HEK293 (cell line): ENCODE data around the gene BRMS1.

Experiments used
- FEZF1 ChIP-seq: fragments of 450-650 bp; formaldehyde crosslinking; IDR thresholded peaks from 2 replicates; pipeline ENCODE4 v1.5.1; 2016; ENCODE audit warnings: missing biosample characterization, missing genetic modification characterization
- HOXC10 ChIP-seq: sonication (generic); formaldehyde crosslinking; IDR thresholded peaks from 2 replicates; pipeline ENCODE4 v1.8.1; 2023; ENCODE audit warnings: mild to moderate bottlenecking, missing genetic modification reagents
- HOXD13 ChIP-seq: sonication (generic); formaldehyde crosslinking; IDR thresholded peaks from 2 replicates; pipeline ENCODE4 v1.8.0; 2022; ENCODE audit warnings: missing genetic modification reagents, borderline replicate concordance
- PRDM10 ChIP-seq: fragments of 450-650 bp; formaldehyde crosslinking; IDR thresholded peaks from 2 replicates; pipeline ENCODE4 v1.5.1; 2016; ENCODE audit warnings: missing biosample characterization, missing genetic modification characterization
- PRDM4 ChIP-seq: fragments of 450-650 bp; formaldehyde crosslinking; IDR thresholded peaks from 2 replicates; pipeline ENCODE4 v1.5.1; 2017; ENCODE audit warnings: missing biosample characterization, missing genetic modification characterization
- SCRT1 ChIP-seq: fragments of 450-650 bp; formaldehyde crosslinking; IDR thresholded peaks from 2 replicates; pipeline ENCODE4 v1.5.1; 2016; ENCODE audit warnings: missing biosample characterization, missing genetic modification characterization, borderline replicate concordance
- ZBTB21 ChIP-seq: fragments of 450-650 bp; formaldehyde crosslinking; IDR thresholded peaks from 2 replicates; pipeline ENCODE4 v1.5.1; 2017; ENCODE audit warnings: missing biosample characterization, missing genetic modification characterization
- ZBTB7A ChIP-seq: fragments of 450-650 bp; formaldehyde crosslinking; IDR thresholded peaks from 2 replicates; pipeline ENCODE4 v1.5.1; 2016; ENCODE audit warnings: low read depth, missing biosample characterization, missing genetic modification characterization
- ZNF10 ChIP-seq: fragments of 450-650 bp; formaldehyde crosslinking; IDR thresholded peaks from 2 replicates; pipeline ENCODE4 v1.5.1; 2017; ENCODE audit warnings: missing biosample characterization, missing genetic modification characterization
- ZNF114 ChIP-seq: fragments of 450-650 bp; formaldehyde crosslinking; IDR thresholded peaks from 2 replicates; pipeline ENCODE4 v1.5.0; 2017; ENCODE audit warnings: missing biosample characterization, missing genetic modification characterization
- ZNF132 ChIP-seq: fragments of 450-650 bp; formaldehyde crosslinking; IDR thresholded peaks from 2 replicates; pipeline ENCODE4 v1.5.1; 2017; ENCODE audit warnings: missing biosample characterization, missing genetic modification characterization, borderline replicate concordance
- ZNF155 ChIP-seq: fragments of 450-650 bp; formaldehyde crosslinking; IDR thresholded peaks from 2 replicates; pipeline ENCODE4 v1.5.1; 2016; ENCODE audit warnings: missing biosample characterization, missing genetic modification characterization
- ZNF175 ChIP-seq: fragments of 450-650 bp; formaldehyde crosslinking; IDR thresholded peaks from 2 replicates; pipeline ENCODE4 v1.5.1; 2016; ENCODE audit warnings: missing biosample characterization, missing genetic modification characterization
- ZNF214 ChIP-seq: fragments of 450-650 bp; formaldehyde crosslinking; IDR thresholded peaks from 2 replicates; pipeline ENCODE4 v1.5.1; 2017; ENCODE audit warnings: missing biosample characterization, mild to moderate bottlenecking, missing genetic modification characterization, borderline replicate concordance
- ZNF239 ChIP-seq: fragments of 450-650 bp; formaldehyde crosslinking; IDR thresholded peaks from 2 replicates; pipeline ENCODE4 v1.5.1; 2016; ENCODE audit warnings: missing biosample characterization, missing genetic modification characterization
- ZNF341 ChIP-seq: fragments of 450-650 bp; formaldehyde crosslinking; IDR thresholded peaks from 2 replicates; pipeline ENCODE4; 2016; ENCODE audit warnings: low read depth, missing biosample characterization, missing genetic modification characterization
- ZNF501 ChIP-seq: fragments of 450-650 bp; formaldehyde crosslinking; IDR thresholded peaks from 2 replicates; pipeline ENCODE4 v1.5.1; 2016; ENCODE audit warnings: missing biosample characterization, missing genetic modification characterization
- ZNF521 ChIP-seq: fragments of 450-650 bp; formaldehyde crosslinking; IDR thresholded peaks from 2 replicates; pipeline ENCODE4 v1.5.1; 2017; ENCODE audit warnings: missing biosample characterization, mild to moderate bottlenecking, missing genetic modification characterization
- ZNF529 ChIP-seq: fragments of 450-650 bp; formaldehyde crosslinking; IDR thresholded peaks from 2 replicates; pipeline ENCODE4 v1.5.1; 2017; ENCODE audit warnings: missing genetic modification characterization, missing biosample characterization; ENCODE audit not compliant: insufficient replicate concordance
- ZNF623 ChIP-seq: fragments of 450-650 bp; formaldehyde crosslinking; IDR thresholded peaks from 2 replicates; pipeline ENCODE4 v1.5.1; 2016; ENCODE audit warnings: missing biosample characterization, missing genetic modification characterization
- ZNF624 ChIP-seq: fragments of 450-650 bp; formaldehyde crosslinking; IDR thresholded peaks from 2 replicates; pipeline ENCODE4 v1.5.1; 2017; ENCODE audit warnings: missing biosample characterization, missing genetic modification characterization
- ZNF629 ChIP-seq: fragments of 450-650 bp; formaldehyde crosslinking; IDR thresholded peaks from 2 replicates; pipeline ENCODE4 v1.5.1; 2017; ENCODE audit warnings: missing biosample characterization, missing genetic modification characterization
- ZNF660 ChIP-seq: fragments of 450-650 bp; IDR thresholded peaks from 2 replicates; pipeline ENCODE4 v1.5.1; 2018; ENCODE audit warnings: missing biosample characterization, mild to moderate bottlenecking, missing genetic modification characterization
- ZNF670 ChIP-seq: fragments of 450-650 bp; formaldehyde crosslinking; IDR thresholded peaks from 2 replicates; pipeline ENCODE4 v1.5.1; 2016; ENCODE audit warnings: missing biosample characterization, missing genetic modification characterization, low read depth
- ZNF747 ChIP-seq: fragments of 450-650 bp; formaldehyde crosslinking; IDR thresholded peaks from 2 replicates; pipeline ENCODE4 v1.5.1; 2016; ENCODE audit warnings: missing biosample characterization, missing genetic modification characterization
- TF ChIP-seq, protein P1 (sequence below): fragments of 450-650 bp; formaldehyde crosslinking; IDR thresholded peaks from 2 replicates; pipeline ENCODE4 v1.5.1; 2016; ENCODE audit warnings: missing biosample characterization, missing genetic modification characterization
- TF ChIP-seq, protein P2 (sequence below): fragments of 450-650 bp; formaldehyde crosslinking; IDR thresholded peaks from 2 replicates; pipeline ENCODE4 v1.5.1; 2016; ENCODE audit warnings: missing biosample characterization, missing genetic modification characterization
- TF ChIP-seq, protein P3 (sequence below): fragments of 450-650 bp; formaldehyde crosslinking; IDR thresholded peaks from 2 replicates; pipeline ENCODE4 v1.5.1; 2016; ENCODE audit warnings: missing biosample characterization, missing genetic modification characterization

BRMS1 gene

GRCh38 chr11:66371627-66372415 lies 26.9 kb upstream of the BRMS1 start, which contains the start of gene SLC29A2 (continued):
- TF ChIP-seq ZNF623 (tag by site-specific recombination): no peak
- no peak for TF ChIP-seq ZNF521
- TF ChIP-seq, protein P1, sequence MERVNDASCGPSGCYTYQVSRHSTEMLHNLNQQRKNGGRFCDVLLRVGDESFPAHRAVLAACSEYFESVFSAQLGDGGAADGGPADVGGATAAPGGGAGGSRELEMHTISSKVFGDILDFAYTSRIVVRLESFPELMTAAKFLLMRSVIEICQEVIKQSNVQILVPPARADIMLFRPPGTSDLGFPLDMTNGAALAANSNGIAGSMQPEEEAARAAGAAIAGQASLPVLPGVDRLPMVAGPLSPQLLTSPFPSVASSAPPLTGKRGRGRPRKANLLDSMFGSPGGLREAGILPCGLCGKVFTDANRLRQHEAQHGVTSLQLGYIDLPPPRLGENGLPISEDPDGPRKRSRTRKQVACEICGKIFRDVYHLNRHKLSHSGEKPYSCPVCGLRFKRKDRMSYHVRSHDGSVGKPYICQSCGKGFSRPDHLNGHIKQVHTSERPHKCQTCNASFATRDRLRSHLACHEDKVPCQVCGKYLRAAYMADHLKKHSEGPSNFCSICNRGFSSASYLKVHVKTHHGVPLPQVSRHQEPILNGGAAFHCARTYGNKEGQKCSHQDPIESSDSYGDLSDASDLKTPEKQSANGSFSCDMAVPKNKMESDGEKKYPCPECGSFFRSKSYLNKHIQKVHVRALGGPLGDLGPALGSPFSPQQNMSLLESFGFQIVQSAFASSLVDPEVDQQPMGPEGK (tag by site-specific recombination): peak; percentile 98
- TF ChIP-seq ZNF629: no peak; the same call in 1 of the 2 replicates
- TF ChIP-seq ZNF624 (tag by site-specific recombination): no peak
- no peak for TF ChIP-seq ZNF114 (tag by site-specific recombination)
- TF ChIP-seq ZNF214 (tag by site-specific recombination): no peak
- TF ChIP-seq ZNF175 (tag by site-specific recombination): no peak
- TF ChIP-seq, protein P2, sequence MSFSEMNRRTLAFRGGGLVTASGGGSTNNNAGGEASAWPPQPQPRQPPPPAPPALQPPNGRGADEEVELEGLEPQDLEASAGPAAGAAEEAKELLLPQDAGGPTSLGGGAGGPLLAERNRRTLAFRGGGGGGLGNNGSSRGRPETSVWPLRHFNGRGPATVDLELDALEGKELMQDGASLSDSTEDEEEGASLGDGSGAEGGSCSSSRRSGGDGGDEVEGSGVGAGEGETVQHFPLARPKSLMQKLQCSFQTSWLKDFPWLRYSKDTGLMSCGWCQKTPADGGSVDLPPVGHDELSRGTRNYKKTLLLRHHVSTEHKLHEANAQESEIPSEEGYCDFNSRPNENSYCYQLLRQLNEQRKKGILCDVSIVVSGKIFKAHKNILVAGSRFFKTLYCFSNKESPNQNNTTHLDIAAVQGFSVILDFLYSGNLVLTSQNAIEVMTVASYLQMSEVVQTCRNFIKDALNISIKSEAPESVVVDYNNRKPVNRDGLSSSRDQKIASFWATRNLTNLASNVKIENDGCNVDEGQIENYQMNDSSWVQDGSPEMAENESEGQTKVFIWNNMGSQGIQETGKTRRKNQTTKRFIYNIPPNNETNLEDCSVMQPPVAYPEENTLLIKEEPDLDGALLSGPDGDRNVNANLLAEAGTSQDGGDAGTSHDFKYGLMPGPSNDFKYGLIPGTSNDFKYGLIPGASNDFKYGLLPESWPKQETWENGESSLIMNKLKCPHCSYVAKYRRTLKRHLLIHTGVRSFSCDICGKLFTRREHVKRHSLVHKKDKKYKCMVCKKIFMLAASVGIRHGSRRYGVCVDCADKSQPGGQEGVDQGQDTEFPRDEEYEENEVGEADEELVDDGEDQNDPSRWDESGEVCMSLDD (tag by site-specific recombination): peak; percentile 90
- TF ChIP-seq ZNF155 (tag by site-specific recombination): no peak
- TF ChIP-seq SCRT1 (tag by site-specific recombination): peak; percentile 60
- TF ChIP-seq HOXC10 (CRISPR knock-in tag): no peak
- no peak for TF ChIP-seq ZNF529
- no peak for TF ChIP-seq ZBTB21 (tag by site-specific recombination)
- peak; percentile 84 for TF ChIP-seq ZNF10 (tag by site-specific recombination)
- no peak for TF ChIP-seq PRDM4 (tag by site-specific recombination)
- no peak for TF ChIP-seq ZNF239 (tag by site-specific recombination)
- TF ChIP-seq, protein P3, sequence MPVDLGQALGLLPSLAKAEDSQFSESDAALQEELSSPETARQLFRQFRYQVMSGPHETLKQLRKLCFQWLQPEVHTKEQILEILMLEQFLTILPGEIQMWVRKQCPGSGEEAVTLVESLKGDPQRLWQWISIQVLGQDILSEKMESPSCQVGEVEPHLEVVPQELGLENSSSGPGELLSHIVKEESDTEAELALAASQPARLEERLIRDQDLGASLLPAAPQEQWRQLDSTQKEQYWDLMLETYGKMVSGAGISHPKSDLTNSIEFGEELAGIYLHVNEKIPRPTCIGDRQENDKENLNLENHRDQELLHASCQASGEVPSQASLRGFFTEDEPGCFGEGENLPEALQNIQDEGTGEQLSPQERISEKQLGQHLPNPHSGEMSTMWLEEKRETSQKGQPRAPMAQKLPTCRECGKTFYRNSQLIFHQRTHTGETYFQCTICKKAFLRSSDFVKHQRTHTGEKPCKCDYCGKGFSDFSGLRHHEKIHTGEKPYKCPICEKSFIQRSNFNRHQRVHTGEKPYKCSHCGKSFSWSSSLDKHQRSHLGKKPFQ (tag by site-specific recombination): 0 out of 2 replicates have a peak, but pooled peaks have one; percentile 16
- peak; percentile 60 for TF ChIP-seq ZBTB7A (tag by site-specific recombination)
- TF ChIP-seq FEZF1: no peak
- peak; percentile 10; the same call in 1 of the 2 replicates for TF ChIP-seq ZNF501 (tag by site-specific recombination)
- TF ChIP-seq ZNF670 (tag by site-specific recombination): no peak
- no peak for TF ChIP-seq ZNF660 (tag by site-specific recombination)
- no peak for TF ChIP-seq ZNF747 (tag by site-specific recombination)
- TF ChIP-seq PRDM10: 0 out of 2 replicates have a peak, but pooled peaks have one; percentile 36
- no peak for TF ChIP-seq HOXD13 (CRISPR knock-in tag)
- TF ChIP-seq ZNF132: no peak
- no peak for TF ChIP-seq ZNF341 (tag by site-specific recombination)
